OCI-LY7 (cell line): ENCODE results near the gene PTPN13. TPM values are rescaled to one million over a fixed set of nuclear protein-coding genes. Genes with fewer than 3 reads are reported as not detected.

Experiments used
- BruUV-seq: library from RNA; stranded (reverse); fragments of 400-500 nt; replicated peaks from 2 replicates; lab custom pipeline; 2021; lab: Mats Ljungman, UMichigan
- CTCF ChIA-PET: fragments of 300-600 bp; sonication (Branson Sonifier 250); formaldehyde crosslinking; loops from one replicate; lab custom pipeline; 2022; ENCODE audit warnings: antibody characterized with exemption; ENCODE audit not compliant: unreplicated experiment; lab: Charles Lee
- POLR2A ChIA-PET: fragments of 300-600 bp; sonication (Branson Sonifier 250); formaldehyde crosslinking; loops from one replicate; lab custom pipeline; 2022; ENCODE audit warnings: antibody characterized with exemption; lab: Charles Lee
- DNase-seq: peaks from one replicate; pipeline ENCODE4 v3.0.0-alpha.2; 2015; ENCODE audit warnings: low spot score
- H2AFZ ChIP-seq: fragments of 200-600 bp; sonication (generic), shearing (Covaris generic); 2 replicates; pipeline ENCODE4 v1.6.1; 2014; ENCODE audit warnings: mild to moderate bottlenecking, antibody characterized with exemption, low read length, moderate library complexity
- H3K27ac ChIP-seq: fragments of 200-600 bp; sonication (generic); 2 replicates; pipeline ENCODE4 v1.5.1; 2014; ENCODE audit warnings: mixed run types, low read depth, mild to moderate bottlenecking, moderate library complexity, low read length, inconsistent platforms; ENCODE audit not compliant: poor library complexity, severe bottlenecking
- H3K36me3 ChIP-seq: fragments of 200-600 bp; sonication (generic); 2 replicates; pipeline ENCODE4 v1.6.1; 2014; ENCODE audit warnings: mild to moderate bottlenecking, antibody characterized with exemption, low read length, moderate library complexity, mixed read lengths; ENCODE audit not compliant: insufficient read depth
- H3K4me1 ChIP-seq: fragments of 200-600 bp; sonication (generic); 2 replicates; pipeline ENCODE4 v1.5.1; 2014; ENCODE audit warnings: mild to moderate bottlenecking, low read length; ENCODE audit not compliant: insufficient read depth, poor library complexity, severe bottlenecking
- H3K4me2 ChIP-seq: fragments of 200-600 bp; sonication (generic); 2 replicates; pipeline ENCODE4 v1.6.1; 2014; ENCODE audit warnings: mild to moderate bottlenecking, low read length
- H3K4me3 ChIP-seq: fragments of 200-600 bp; sonication (generic); 2 replicates; pipeline ENCODE4 v1.5.1; 2014; ENCODE audit warnings: mild to moderate bottlenecking, low read depth, low read length; ENCODE audit not compliant: poor library complexity, severe bottlenecking
- H3K79me2 ChIP-seq: fragments of 200-600 bp; sonication (generic); 2 replicates; pipeline ENCODE4 v1.6.1; 2016; ENCODE audit warnings: low read depth, mild to moderate bottlenecking, low read length, moderate library complexity, mixed read lengths; ENCODE audit not compliant: insufficient read depth
- H3K9me2 ChIP-seq: fragments of 200-600 bp; sonication (generic); 2 replicates; pipeline ENCODE4 v1.6.1; 2016; ENCODE audit warnings: mild to moderate bottlenecking, low read length, mixed read lengths; ENCODE audit not compliant: insufficient read depth
- H3K9me3 ChIP-seq: fragments of 200-600 bp; sonication (generic); 2 replicates; pipeline ENCODE4 v1.6.1; 2014; ENCODE audit warnings: mild to moderate bottlenecking, mixed run types, low read length, mixed read lengths
- H4K20me1 ChIP-seq: fragments of 200-600 bp; sonication (generic); 2 replicates; pipeline ENCODE4 v1.6.1; 2014; ENCODE audit warnings: mild to moderate bottlenecking, antibody characterized with exemption, low read length, moderate library complexity, mixed read lengths; ENCODE audit not compliant: insufficient read depth
- EZH2phosphoT487 ChIP-seq: fragments of 200-600 bp; sonication (generic); IDR thresholded peaks from 2 replicates; pipeline ENCODE4 v1.6.1; 2018; ENCODE audit warnings: low read depth, borderline replicate concordance, mild to moderate bottlenecking, mixed run types, antibody characterized with exemption, low read length, moderate library complexity, mixed read lengths
- intact Hi-C: fragments of 100-400 bp; cut with micrococcal nuclease; formaldehyde crosslinking; loops from one replicate; pipeline ENCODE4 v1.10.0; 2022; ENCODE audit not compliant: unreplicated experiment
- total RNA-seq, 2 experiments: library from RNA; depleted of rRNA in 1 of 2; stranded (reverse); fragments of >200 nt in 1 of 2; shearing (Covaris generic) in 1 of 2; gene quantifications; 2 replicates each; pipeline ENCODE4 v1.2.3, GENCODE V29; 2014 to 2022
- TF ChIP-seq, protein P1 (sequence below): fragments of 200-600 bp; sonication (generic); conservative IDR thresholded peaks from 2 replicates; pipeline ENCODE4 v1.5.1; 2014; ENCODE audit warnings: mild to moderate bottlenecking, antibody characterized with exemption, low read length, moderate library complexity, mixed read lengths

Gene PTPN13
- total RNA-seq, 2 experiments from 2014 or later: not detected

DNA sequence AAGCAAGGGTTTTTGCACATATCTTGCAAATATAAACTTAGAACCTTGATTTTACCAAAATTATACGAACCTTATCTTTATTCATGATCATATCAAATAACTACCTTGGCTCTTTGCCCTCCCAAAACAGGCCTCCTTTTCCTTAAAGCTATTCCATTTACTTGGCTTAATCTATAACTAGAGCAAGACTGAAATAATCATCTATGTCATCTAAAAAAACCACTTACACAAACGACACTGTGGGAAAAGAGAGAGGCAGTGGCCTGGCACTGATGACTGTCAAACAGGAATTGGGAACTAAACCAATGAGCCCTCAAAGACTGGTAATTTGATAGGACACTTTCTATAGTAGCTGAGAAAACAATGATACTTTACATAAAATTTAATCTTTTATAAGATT is 11.7 kb upstream of the PTPN13 start:
- no peak for TF ChIP-seq EZH2phosphoT487
- TF ChIP-seq, protein P1, sequence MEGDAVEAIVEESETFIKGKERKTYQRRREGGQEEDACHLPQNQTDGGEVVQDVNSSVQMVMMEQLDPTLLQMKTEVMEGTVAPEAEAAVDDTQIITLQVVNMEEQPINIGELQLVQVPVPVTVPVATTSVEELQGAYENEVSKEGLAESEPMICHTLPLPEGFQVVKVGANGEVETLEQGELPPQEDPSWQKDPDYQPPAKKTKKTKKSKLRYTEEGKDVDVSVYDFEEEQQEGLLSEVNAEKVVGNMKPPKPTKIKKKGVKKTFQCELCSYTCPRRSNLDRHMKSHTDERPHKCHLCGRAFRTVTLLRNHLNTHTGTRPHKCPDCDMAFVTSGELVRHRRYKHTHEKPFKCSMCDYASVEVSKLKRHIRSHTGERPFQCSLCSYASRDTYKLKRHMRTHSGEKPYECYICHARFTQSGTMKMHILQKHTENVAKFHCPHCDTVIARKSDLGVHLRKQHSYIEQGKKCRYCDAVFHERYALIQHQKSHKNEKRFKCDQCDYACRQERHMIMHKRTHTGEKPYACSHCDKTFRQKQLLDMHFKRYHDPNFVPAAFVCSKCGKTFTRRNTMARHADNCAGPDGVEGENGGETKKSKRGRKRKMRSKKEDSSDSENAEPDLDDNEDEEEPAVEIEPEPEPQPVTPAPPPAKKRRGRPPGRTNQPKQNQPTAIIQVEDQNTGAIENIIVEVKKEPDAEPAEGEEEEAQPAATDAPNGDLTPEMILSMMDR: no peak
- no peak overlapping the region for H3K4me2 ChIP-seq
- CTCF ChIA-PET: no interaction called here
- no peak for DNase-seq
- H3K79me2 ChIP-seq: no peaks in the 10 kb centered on the region
- H3K9me2 ChIP-seq: no peaks in the 10 kb centered on the region
- no peak overlapping the region for H3K4me3 ChIP-seq
- H3K4me1 ChIP-seq: no peaks in the 10 kb centered on the region
- intact Hi-C loops: no loop called here
- no peak overlapping the region for H2AFZ ChIP-seq
- POLR2A ChIA-PET: interaction anchor here (0.6 to 1.4 kb wide), 2 partner anchors 9 to 1158 kb away, joined by 3 to 4 read pairs; no protein-coding TSS in a partner anchor
- no peak overlapping the region for H3K27ac ChIP-seq
- no peaks in the 10 kb centered on the region for H3K36me3 ChIP-seq
- no TSS peak for BruUV-seq
- H4K20me1 ChIP-seq: no peaks in the 10 kb centered on the region
- H3K9me3 ChIP-seq: no peaks in the 10 kb centered on the region

DNA sequence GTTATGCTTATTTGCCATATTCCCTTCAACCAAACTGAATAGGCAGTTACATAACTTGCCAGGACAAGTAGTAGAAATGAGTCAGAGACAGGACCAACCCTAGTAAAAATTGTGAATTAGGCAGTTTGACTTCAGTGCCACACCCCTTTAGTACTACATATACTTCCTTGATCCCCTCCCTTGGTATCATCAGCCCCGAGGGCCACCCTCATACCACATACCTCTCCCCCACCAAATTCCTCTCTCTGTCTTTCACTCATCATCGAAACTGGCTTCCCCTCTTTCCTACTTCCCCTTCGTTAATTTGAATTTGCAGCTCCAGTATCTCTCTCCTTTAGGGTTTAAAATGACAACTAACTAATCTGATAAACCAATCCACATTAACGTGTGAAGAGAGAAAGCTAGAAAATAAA is 7.9 kb upstream of the PTPN13 start:
- ChIA-PET POLR2A (interaction anchor here (0.9 kb wide), 1 partner anchor 30 kb away, joined by 5 read pairs; no protein-coding TSS in a partner anchor), CTCF (no interaction called here)
- BruUV-seq: no TSS peak

More for the DNA sequence above, 7.9 kb upstream of the PTPN13 start:
- no peak for DNase-seq
- Histone ChIP-seq H3K9me3 (no peaks in the 10 kb centered on the region), H3K4me3 (no peak overlapping the region), H3K79me2 (no peaks in the 10 kb centered on the region), H3K27ac (no peak overlapping the region), H4K20me1 (no peaks in the 10 kb centered on the region), H3K9me2 (no peaks in the 10 kb centered on the region), H3K4me2 (no peak overlapping the region), H3K36me3 (no peaks in the 10 kb centered on the region), H3K4me1 (no peaks in the 10 kb centered on the region), H2AFZ (no peak overlapping the region)
- no peak for TF ChIP-seq EZH2phosphoT487
- TF ChIP-seq, protein P1: no peak
- intact Hi-C loops: no loop called here
